Measurements from ENCODE around the gene RSPH1. TPM values are rescaled to one million over a fixed set of nuclear protein-coding genes. Genes with fewer than 3 reads are reported as not detected.

Gene RSPH1
- total and polyA plus RNA-seq, 2 of the 4 experiments (the other 2 are of a cell fraction), result not detected

DNA sequence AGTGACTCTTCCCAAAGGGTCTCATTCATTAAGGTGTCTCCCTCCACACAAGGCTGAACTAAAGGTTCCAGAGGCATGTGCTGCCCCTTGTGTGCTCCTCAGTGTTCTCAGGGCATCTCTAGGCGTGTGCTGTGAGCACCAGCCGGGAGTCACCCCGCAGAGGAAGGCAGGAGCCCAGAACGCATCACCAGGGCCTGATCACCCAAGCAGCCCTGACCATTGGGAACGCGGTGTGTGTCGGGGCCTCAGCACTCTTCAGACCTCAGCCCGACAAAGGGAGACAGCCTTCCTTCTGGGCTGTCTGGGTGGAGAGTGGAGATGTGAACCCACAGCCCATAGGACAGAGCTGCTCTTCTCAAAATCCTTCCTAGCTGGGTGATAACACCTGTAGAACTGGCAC is 26.7 kb upstream of the RSPH1 start:
- Histone ChIP-seq H3K9ac (ENCODE audit: low read depth, low read length) (no peak overlapping the region), H2AK9ac (replicated peaks; ENCODE audit: low read depth, low read length, poor library complexity) (no peak overlapping the region), H3K14ac (replicated peaks; ENCODE audit: low read depth, low read length) (no peak overlapping the region), H2BK5ac (ENCODE audit: low read depth, low read length, poor library complexity, severe bottlenecking) (no peak overlapping the region), H3K9me1 (ENCODE audit: insufficient read depth, low read length) (peaks cover 2% of the 10 kb centered on the region; the same call in 1 of the 2 replicates), H3K4me1 (ENCODE audit: control insufficient read depth, insufficient read depth, low read length) (peaks cover 7% of the 10 kb centered on the region; the same call in 1 of the 2 replicates), H2BK15ac (ENCODE audit: low read depth, low read length) (no peak overlapping the region), H2AK5ac (ENCODE audit: low read depth, low read length) (no peak overlapping the region), H3K27ac (ENCODE audit: insufficient read depth, low read length) (no peak overlapping the region), H3K27me3 (ENCODE audit: control insufficient read depth, insufficient read depth, low read length) (peaks cover 25% of the 10 kb centered on the region), H3K36me3 (ENCODE audit: control insufficient read depth, insufficient read depth, low read length) (no peaks in the 10 kb centered on the region), H4K5ac (ENCODE audit: low read depth, low read length) (no peak overlapping the region), H3K9me3 (ENCODE audit: control insufficient read depth, insufficient read depth, low read length) (no peaks in the 10 kb centered on the region), H2AFZ (replicated peaks; ENCODE audit: low read length, poor library complexity) (no peak overlapping the region), H3K4ac (ENCODE audit: low read depth, low read length) (no peak overlapping the region), H3K4me2 (ENCODE audit: low read depth, low read length) (no peak overlapping the region), H2BK20ac (ENCODE audit: low read depth, low read length) (no peak overlapping the region), H3K23ac (ENCODE audit: low read depth, low read length) (no peak overlapping the region), H3K4me3 (ENCODE audit: insufficient read depth, low read depth, low read length) (no peak overlapping the region), H4K8ac (ENCODE audit: low read depth in 2 of 2, low read length in 2 of 2) (no peak overlapping the region), H4K20me1 (ENCODE audit: insufficient read depth, low read length) (no peaks in the 10 kb centered on the region; the same call in 1 of the 2 replicates), H2BK120ac (ENCODE audit: low read depth, low read length) (no peak overlapping the region), H3K56ac (ENCODE audit: extremely low read depth, insufficient read depth, low read length) (no peak overlapping the region), H4K91ac (ENCODE audit: insufficient read depth, low read depth, low read length) (no peak overlapping the region), H3K18ac (ENCODE audit: low read depth, low read length) (no peak overlapping the region), H3K79me1 (ENCODE audit: low read depth in 1 of 2, low read length in 2 of 2) (no peaks in the 10 kb centered on the region)
- ChIA-PET CTCF (no interaction called here), POLR2A (ENCODE audit: unreplicated experiment) (no interaction called here)
- TF ChIP-seq, protein P1, sequence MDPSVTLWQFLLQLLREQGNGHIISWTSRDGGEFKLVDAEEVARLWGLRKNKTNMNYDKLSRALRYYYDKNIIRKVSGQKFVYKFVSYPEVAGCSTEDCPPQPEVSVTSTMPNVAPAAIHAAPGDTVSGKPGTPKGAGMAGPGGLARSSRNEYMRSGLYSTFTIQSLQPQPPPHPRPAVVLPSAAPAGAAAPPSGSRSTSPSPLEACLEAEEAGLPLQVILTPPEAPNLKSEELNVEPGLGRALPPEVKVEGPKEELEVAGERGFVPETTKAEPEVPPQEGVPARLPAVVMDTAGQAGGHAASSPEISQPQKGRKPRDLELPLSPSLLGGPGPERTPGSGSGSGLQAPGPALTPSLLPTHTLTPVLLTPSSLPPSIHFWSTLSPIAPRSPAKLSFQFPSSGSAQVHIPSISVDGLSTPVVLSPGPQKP (IDR thresholded peaks at IDR 0.05; ENCODE audit: borderline replicate concordance, low read depth, low read length), result no peak
- no peak for TF ChIP-seq POLR2A (IDR thresholded peaks at IDR 0.05; ENCODE audit: low read depth, low read length)
- no peak for TF ChIP-seq CHD1 (IDR thresholded peaks at IDR 0.05; ENCODE audit: low read depth, low read length)
- TF ChIP-seq MAZ (IDR thresholded peaks at IDR 0.05; ENCODE audit: borderline replicate concordance, low read depth, low read length), result no peak
- TF ChIP-seq RCOR1 (IDR thresholded peaks at IDR 0.05; ENCODE audit: insufficient replicate concordance, low read length), result no peak
- no peak for TF ChIP-seq RFX5 (IDR thresholded peaks at IDR 0.05; ENCODE audit: low read depth, low read length)
- no peak for TF ChIP-seq NFE2L2 (IDR thresholded peaks at IDR 0.05; ENCODE audit: low read depth, low read length)
- no peak for TF ChIP-seq MAFK (IDR thresholded peaks at IDR 0.05; ENCODE audit: low read depth, low read length)
- DNase-seq (no peak), ATAC-seq (ENCODE audit: low read depth) (no peak)
- BruUV-seq (replicated peaks), result no TSS peak
- no CpG with 5 or more reads among the region's 8 CpGs for WGBS, 2 experiments (ENCODE audit: extremely low coverage in 2 of 2, insufficient read length in 1 of 2)
- dilution Hi-C loops (cut with HindIII; ENCODE audit: low sequenced_read_pairs, unreplicated experiment), result no loop called here
- intact Hi-C loops (cut with micrococcal nuclease), result no loop called here
- in situ Hi-C loops (cut with MboI; ENCODE audit: low sequenced_read_pairs), result no loop called here

Data from IMR-90 (cell line).